ENCODE results near the gene HIP1.

GRCh38 chr7:75722373-75722772 is 16.4 kb downstream of the HIP1 start:
- TF ChIP-seq MAX (IDR thresholded peaks at IDR 0.05; ENCODE audit: low read depth) = no peak
- TF ChIP-seq CTCF (IDR thresholded peaks at IDR 0.05) = no peak
- no peak for TF ChIP-seq EP300 (IDR thresholded peaks at IDR 0.05; ENCODE audit: borderline replicate concordance in 1 of 2, low read depth in 1 of 2, low read length in 1 of 2)
- no peak for TF ChIP-seq USF2 (IDR thresholded peaks at IDR 0.05; ENCODE audit: borderline replicate concordance, low read depth, low read length)
- TF ChIP-seq RXRA (IDR thresholded peaks at IDR 0.05; ENCODE audit: borderline replicate concordance, low read depth) = no peak
- TF ChIP-seq RAD21 (IDR thresholded peaks at IDR 0.05; ENCODE audit: low read length) = no peak
- TF ChIP-seq TEAD4 (IDR thresholded peaks at IDR 0.05; ENCODE audit: borderline replicate concordance, insufficient read depth) = no peak
- no peak for TF ChIP-seq GABPA (IDR thresholded peaks at IDR 0.05; ENCODE audit: low read depth)
- no peak for TF ChIP-seq PBX3 (IDR thresholded peaks at IDR 0.05)
- no peak for TF ChIP-seq TCF12 (IDR thresholded peaks at IDR 0.05)
- TF ChIP-seq CHD2 (IDR thresholded peaks at IDR 0.05; ENCODE audit: low read length, partially characterized antibody) = no peak
- TF ChIP-seq SIN3A (IDR thresholded peaks at IDR 0.05; ENCODE audit: borderline replicate concordance, low read depth, low read length) = no peak
- no peak for TF ChIP-seq NRF1 (IDR thresholded peaks at IDR 0.05; ENCODE audit: low read depth, low read length)
- TF ChIP-seq ZBTB33 (IDR thresholded peaks at IDR 0.05; ENCODE audit: borderline replicate concordance, low read depth) = no peak
